Measurements from ENCODE around the gene TYROBP.

The TYROBP gene

GRCh38 chr19:35931874-35932202, 23.7 kb upstream of the TYROBP start:
- H3K27me3 ChIP-seq (ENCODE audit: control insufficient read depth in 2 of 2, insufficient read depth in 2 of 2, low read length in 2 of 2) = no peaks in the 10 kb centered on the region
- no peaks in the 10 kb centered on the region for H3K9me3 ChIP-seq (ENCODE audit: control insufficient read depth in 2 of 2, low read length in 2 of 2)
- H3K36me3 ChIP-seq (ENCODE audit: control insufficient read depth in 2 of 2, insufficient read depth in 2 of 2, low read length in 2 of 2) = no peaks in the 10 kb centered on the region
- H3K4me1 ChIP-seq (ENCODE audit: control insufficient read depth in 2 of 2, insufficient read depth in 2 of 2, low read length in 2 of 2) = peaks cover 11 to 12% of the 10 kb centered on the region in 2 donors
- H3K4me3 ChIP-seq (ENCODE audit: low read length in 2 of 2) = no peak overlapping the region
- H3K9ac ChIP-seq (ENCODE audit: low read depth in 1 of 2, low read length in 2 of 2) = no peak overlapping the region
- no peak overlapping the region for H3K27ac ChIP-seq (ENCODE audit: low read depth in 2 of 2, low read length in 2 of 2)

GRCh38 chr19:35931161-35931873, 23.2 kb upstream of the TYROBP start:
- H3K36me3 ChIP-seq (ENCODE audit: control insufficient read depth in 2 of 2, insufficient read depth in 2 of 2, low read length in 2 of 2) = no peaks in the 10 kb centered on the region
- peaks cover 8 to 9% of the 10 kb centered on the region in 2 donors for H3K4me1 ChIP-seq (ENCODE audit: control insufficient read depth in 2 of 2, insufficient read depth in 2 of 2, low read length in 2 of 2)
- H3K27me3 ChIP-seq (ENCODE audit: control insufficient read depth in 2 of 2, insufficient read depth in 2 of 2, low read length in 2 of 2) = no peaks in the 10 kb centered on the region
- peak overlapping the region; percentile 36 to 83 for H3K27ac ChIP-seq (ENCODE audit: low read depth in 2 of 2, low read length in 2 of 2)
- peak overlapping the region; percentile 51 to 76 for H3K4me3 ChIP-seq (ENCODE audit: low read length in 2 of 2)
- no peaks in the 10 kb centered on the region for H3K9me3 ChIP-seq (ENCODE audit: control insufficient read depth in 2 of 2, low read length in 2 of 2)
- H3K9ac ChIP-seq (ENCODE audit: low read depth in 1 of 2, low read length in 2 of 2) = peak overlapping the region; percentile 63 to 75

- Histone ChIP-seq H3K9me3 (ENCODE audit: control insufficient read depth in 2 of 2, low read length in 2 of 2) (no peaks in the 10 kb centered on the region), H3K27ac (ENCODE audit: low read depth in 2 of 2, low read length in 2 of 2) (peak overlapping the region in 1 of 2 donors; percentile 28), H3K9ac (ENCODE audit: low read depth in 1 of 2, low read length in 2 of 2) (no peak overlapping the region), H3K36me3 (ENCODE audit: control insufficient read depth in 2 of 2, insufficient read depth in 2 of 2, low read length in 2 of 2) (no peaks in the 10 kb centered on the region), H3K27me3 (ENCODE audit: control insufficient read depth in 2 of 2, insufficient read depth in 2 of 2, low read length in 2 of 2) (no peaks in the 10 kb centered on the region), H3K4me1 (ENCODE audit: control insufficient read depth in 2 of 2, insufficient read depth in 2 of 2, low read length in 2 of 2) (peaks cover 3% of the 10 kb centered on the region in 2 donors), H3K4me3 (ENCODE audit: low read length in 2 of 2) (no peak overlapping the region)
Observed at GRCh38 chr19:35929876-35930275, 21.8 kb upstream of the TYROBP start.

DNA sequence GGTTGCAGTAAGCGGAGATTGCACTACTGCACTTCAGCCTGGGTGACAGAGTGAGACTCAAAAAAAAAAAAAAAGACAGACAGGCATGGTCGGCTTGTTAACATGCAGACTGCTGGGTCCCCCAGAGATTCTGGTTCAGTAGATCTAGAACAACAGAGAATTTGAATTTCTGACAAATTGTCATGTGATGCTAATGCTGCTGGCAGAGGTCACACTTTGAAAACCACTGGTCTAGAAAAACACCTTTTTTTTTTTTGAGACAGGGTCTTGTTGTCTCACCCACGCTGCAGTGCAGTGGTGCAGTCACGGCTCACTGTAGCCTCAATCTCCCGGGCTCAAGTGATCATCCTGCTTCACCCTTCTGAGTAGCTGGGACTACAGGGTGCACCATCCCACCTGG, 20.4 kb upstream of the TYROBP start:
- Histone ChIP-seq H3K9me3 (ENCODE audit: control insufficient read depth in 2 of 2, low read length in 2 of 2) (no peaks in the 10 kb centered on the region), H3K36me3 (ENCODE audit: control insufficient read depth in 2 of 2, insufficient read depth in 2 of 2, low read length in 2 of 2) (no peaks in the 10 kb centered on the region), H3K4me3 (ENCODE audit: low read length in 2 of 2) (no peak overlapping the region), H3K27me3 (ENCODE audit: control insufficient read depth in 2 of 2, insufficient read depth in 2 of 2, low read length in 2 of 2) (no peaks in the 10 kb centered on the region), H3K4me1 (ENCODE audit: control insufficient read depth in 2 of 2, insufficient read depth in 2 of 2, low read length in 2 of 2) (peaks cover 3% of the 10 kb centered on the region in 2 donors), H3K27ac (ENCODE audit: low read depth in 2 of 2, low read length in 2 of 2) (no peak overlapping the region), H3K9ac (ENCODE audit: low read depth in 1 of 2, low read length in 2 of 2) (no peak overlapping the region)

GRCh38 chr19:35925501-35925900, 17.4 kb upstream of the TYROBP start:
- no peak overlapping the region for H3K4me3 ChIP-seq (ENCODE audit: low read length in 2 of 2)
- no peaks in the 10 kb centered on the region for H3K36me3 ChIP-seq (ENCODE audit: control insufficient read depth in 2 of 2, insufficient read depth in 2 of 2, low read length in 2 of 2)
- no peak overlapping the region for H3K9ac ChIP-seq (ENCODE audit: low read depth in 1 of 2, low read length in 2 of 2)
- H3K27ac ChIP-seq (ENCODE audit: low read depth in 2 of 2, low read length in 2 of 2) = no peak overlapping the region
- no peaks in the 10 kb centered on the region for H3K4me1 ChIP-seq (ENCODE audit: control insufficient read depth in 2 of 2, insufficient read depth in 2 of 2, low read length in 2 of 2)
- H3K27me3 ChIP-seq (ENCODE audit: control insufficient read depth in 2 of 2, insufficient read depth in 2 of 2, low read length in 2 of 2) = no peaks in the 10 kb centered on the region
- no peaks in the 10 kb centered on the region for H3K9me3 ChIP-seq (ENCODE audit: control insufficient read depth in 2 of 2, low read length in 2 of 2)

DNA sequence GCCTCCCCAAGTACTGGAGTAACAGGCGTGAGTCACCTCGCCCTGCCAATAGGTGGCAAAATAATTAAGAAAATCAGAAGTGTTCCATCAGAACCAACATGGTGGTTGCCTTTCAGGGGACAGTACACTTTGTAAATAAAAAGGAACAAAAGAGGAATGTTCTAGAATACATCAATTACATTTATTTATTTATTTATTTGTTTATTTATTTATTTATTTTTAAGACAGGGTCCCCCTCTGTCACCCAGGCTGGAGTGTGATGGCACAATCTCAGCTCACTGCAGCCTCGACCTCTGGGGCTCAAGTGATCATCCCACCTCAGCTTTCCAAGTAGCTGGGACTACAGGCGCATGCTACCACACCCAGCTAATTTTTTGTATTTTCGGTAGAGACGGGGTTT, 12.9 kb upstream of the TYROBP start:
- no peak overlapping the region for H3K27ac ChIP-seq (ENCODE audit: low read depth in 2 of 2, low read length in 2 of 2)
- no peaks in the 10 kb centered on the region for H3K27me3 ChIP-seq (ENCODE audit: control insufficient read depth in 2 of 2, insufficient read depth in 2 of 2, low read length in 2 of 2)
- no peaks in the 10 kb centered on the region for H3K4me1 ChIP-seq (ENCODE audit: control insufficient read depth in 2 of 2, insufficient read depth in 2 of 2, low read length in 2 of 2)
- no peaks in the 10 kb centered on the region for H3K36me3 ChIP-seq (ENCODE audit: control insufficient read depth in 2 of 2, insufficient read depth in 2 of 2, low read length in 2 of 2)
- no peak overlapping the region for H3K9ac ChIP-seq (ENCODE audit: low read depth in 1 of 2, low read length in 2 of 2)
- H3K4me3 ChIP-seq (ENCODE audit: low read length in 2 of 2) = no peak overlapping the region
- no peaks in the 10 kb centered on the region for H3K9me3 ChIP-seq (ENCODE audit: control insufficient read depth in 2 of 2, low read length in 2 of 2)

GRCh38 chr19:35919306-35919705, 11.2 kb upstream of the TYROBP start:
- Histone ChIP-seq H3K27ac (ENCODE audit: low read depth in 2 of 2, low read length in 2 of 2) (no peak overlapping the region), H3K4me1 (ENCODE audit: control insufficient read depth in 2 of 2, insufficient read depth in 2 of 2, low read length in 2 of 2) (no peaks in the 10 kb centered on the region), H3K27me3 (ENCODE audit: control insufficient read depth in 2 of 2, insufficient read depth in 2 of 2, low read length in 2 of 2) (no peaks in the 10 kb centered on the region), H3K9ac (ENCODE audit: low read depth in 1 of 2, low read length in 2 of 2) (no peak overlapping the region), H3K9me3 (ENCODE audit: control insufficient read depth in 2 of 2, low read length in 2 of 2) (no peaks in the 10 kb centered on the region), H3K36me3 (ENCODE audit: control insufficient read depth in 2 of 2, insufficient read depth in 2 of 2, low read length in 2 of 2) (no peaks in the 10 kb centered on the region), H3K4me3 (ENCODE audit: low read length in 2 of 2) (no peak overlapping the region)

GRCh38 chr19:35915443-35915842, 7.3 kb upstream of the TYROBP start:
- no peaks in the 10 kb centered on the region for H3K36me3 ChIP-seq (ENCODE audit: control insufficient read depth in 2 of 2, insufficient read depth in 2 of 2, low read length in 2 of 2)
- no peaks in the 10 kb centered on the region for H3K27me3 ChIP-seq (ENCODE audit: control insufficient read depth in 2 of 2, insufficient read depth in 2 of 2, low read length in 2 of 2)
- no peaks in the 10 kb centered on the region for H3K4me1 ChIP-seq (ENCODE audit: control insufficient read depth in 2 of 2, insufficient read depth in 2 of 2, low read length in 2 of 2)
- H3K27ac ChIP-seq (ENCODE audit: low read depth in 2 of 2, low read length in 2 of 2) = no peak overlapping the region
- no peaks in the 10 kb centered on the region for H3K9me3 ChIP-seq (ENCODE audit: control insufficient read depth in 2 of 2, low read length in 2 of 2)
- no peak overlapping the region for H3K9ac ChIP-seq (ENCODE audit: low read depth in 1 of 2, low read length in 2 of 2)
- H3K4me3 ChIP-seq (ENCODE audit: low read length in 2 of 2) = no peak overlapping the region

- no peaks in the 10 kb centered on the region for H3K9me3 ChIP-seq (ENCODE audit: control insufficient read depth in 2 of 2, low read length in 2 of 2)
- no peak overlapping the region for H3K9ac ChIP-seq (ENCODE audit: low read depth in 1 of 2, low read length in 2 of 2)
- H3K36me3 ChIP-seq (ENCODE audit: control insufficient read depth in 2 of 2, insufficient read depth in 2 of 2, low read length in 2 of 2) = no peaks in the 10 kb centered on the region
- H3K4me1 ChIP-seq (ENCODE audit: control insufficient read depth in 2 of 2, insufficient read depth in 2 of 2, low read length in 2 of 2) = peaks cover 0 to 2% of the 10 kb centered on the region in 2 donors
- no peaks in the 10 kb centered on the region for H3K27me3 ChIP-seq (ENCODE audit: control insufficient read depth in 2 of 2, insufficient read depth in 2 of 2, low read length in 2 of 2)
- no peak overlapping the region for H3K4me3 ChIP-seq (ENCODE audit: low read length in 2 of 2)
- H3K27ac ChIP-seq (ENCODE audit: low read depth in 2 of 2, low read length in 2 of 2) = no peak overlapping the region
Observed at GRCh38 chr19:35913589-35913988, 5.5 kb upstream of the TYROBP start.

DNA sequence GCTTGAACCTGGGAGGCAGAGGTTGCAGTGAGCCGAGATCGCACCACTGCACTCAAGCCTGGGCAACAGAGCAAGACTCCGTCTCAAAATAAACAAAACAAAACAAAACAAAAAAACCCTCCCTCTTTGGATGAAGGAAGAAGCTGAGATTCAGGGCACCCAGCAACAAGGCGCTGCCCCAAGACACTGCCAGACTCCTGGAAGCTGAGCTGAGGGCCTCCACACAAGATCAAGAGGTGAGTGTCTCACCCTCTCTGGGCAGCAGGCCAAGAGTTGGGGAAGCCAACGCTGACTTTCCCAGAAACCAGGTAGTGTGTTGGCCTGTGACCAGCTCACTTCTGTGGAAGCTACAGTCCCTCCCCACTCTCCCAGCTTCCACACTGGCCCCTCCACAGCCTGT, 3.7 kb upstream of the TYROBP start:
- no peak overlapping the region for H3K9ac ChIP-seq (ENCODE audit: low read depth in 1 of 2, low read length in 2 of 2)
- no peaks in the 10 kb centered on the region for H3K9me3 ChIP-seq (ENCODE audit: control insufficient read depth in 2 of 2, low read length in 2 of 2)
- H3K4me1 ChIP-seq (ENCODE audit: control insufficient read depth in 2 of 2, insufficient read depth in 2 of 2, low read length in 2 of 2) = peaks cover 0 to 2% of the 10 kb centered on the region in 2 donors
- no peaks in the 10 kb centered on the region for H3K36me3 ChIP-seq (ENCODE audit: control insufficient read depth in 2 of 2, insufficient read depth in 2 of 2, low read length in 2 of 2)
- no peaks in the 10 kb centered on the region for H3K27me3 ChIP-seq (ENCODE audit: control insufficient read depth in 2 of 2, insufficient read depth in 2 of 2, low read length in 2 of 2)
- no peak overlapping the region for H3K27ac ChIP-seq (ENCODE audit: low read depth in 2 of 2, low read length in 2 of 2)
- H3K4me3 ChIP-seq (ENCODE audit: low read length in 2 of 2) = no peak overlapping the region

- Histone ChIP-seq H3K9ac (ENCODE audit: low read depth in 1 of 2, low read length in 2 of 2) (no peak overlapping the region), H3K27me3 (ENCODE audit: control insufficient read depth in 2 of 2, insufficient read depth in 2 of 2, low read length in 2 of 2) (no peaks in the 10 kb centered on the region), H3K4me3 (ENCODE audit: low read length in 2 of 2) (no peak overlapping the region), H3K4me1 (ENCODE audit: control insufficient read depth in 2 of 2, insufficient read depth in 2 of 2, low read length in 2 of 2) (peaks cover 0 to 2% of the 10 kb centered on the region in 2 donors), H3K36me3 (ENCODE audit: control insufficient read depth in 2 of 2, insufficient read depth in 2 of 2, low read length in 2 of 2) (no peaks in the 10 kb centered on the region), H3K9me3 (ENCODE audit: control insufficient read depth in 2 of 2, low read length in 2 of 2) (no peaks in the 10 kb centered on the region), H3K27ac (ENCODE audit: low read depth in 2 of 2, low read length in 2 of 2) (no peak overlapping the region)
Observed at GRCh38 chr19:35911173-35911572, 3.1 kb upstream of the TYROBP start.
